IMR-90 (cell line): ENCODE results near the gene SCFD2. TPM values are rescaled to one million over a fixed set of nuclear protein-coding genes. Genes with fewer than 3 reads are reported as not detected.
A peak's percentile ranks its signal among the peaks of the same experiment; 100 is the strongest.

Source experiments
- ATAC-seq: fragments of 200-7000 bp; cut with Tn5 transposase; 2 replicates; pipeline ENCODE4 v1.9.1; 2020; ENCODE audit warnings: low read depth, mild to moderate bottlenecking, moderate library complexity
- BruUV-seq: library from RNA; stranded (reverse); fragments of 400-500 nt; replicated peaks from 2 replicates; lab custom pipeline; 2021; lab: Mats Ljungman, UMichigan
- CTCF ChIA-PET: fragments of 300-600 bp; formaldehyde crosslinking; extraction: SDS; loops from one replicate; lab custom pipeline; 2021; ENCODE audit warnings: antibody characterized with exemption; lab: Yijun Ruan, JAX
- POLR2A ChIA-PET: fragments of 300-600 bp; sonication (Branson Sonifier 250); formaldehyde crosslinking; loops from one replicate; lab custom pipeline; 2022; ENCODE audit warnings: antibody characterized with exemption; ENCODE audit not compliant: unreplicated experiment; lab: Charles Lee
- DNase-seq: peaks from one replicate; pipeline ENCODE4 v3.0.0; 2013
- H2AFZ ChIP-seq: replicated peaks from 2 replicates; pipeline ENCODE3; 2013; ENCODE audit warnings: low read length, mild to moderate bottlenecking; ENCODE audit not compliant: poor library complexity
- H2AK5ac ChIP-seq: 2 replicates; pipeline ENCODE4 v1.6.1; 2013; ENCODE audit warnings: low read depth, low read length, inconsistent platforms
- H2AK9ac ChIP-seq: replicated peaks from 2 replicates; pipeline ENCODE3; 2013; ENCODE audit warnings: mild to moderate bottlenecking, low read depth, low read length, moderate library complexity; ENCODE audit not compliant: poor library complexity
- H2BK120ac ChIP-seq: 2 replicates; pipeline ENCODE4 v1.6.1; 2013; ENCODE audit warnings: low read depth, low read length, inconsistent platforms
- H2BK15ac ChIP-seq: 3 replicates; pipeline ENCODE4 v1.6.1; 2013; ENCODE audit warnings: low read depth, low read length, inconsistent platforms
- H2BK20ac ChIP-seq: 2 replicates; pipeline ENCODE4 v1.6.1; 2013; ENCODE audit warnings: low read depth, mild to moderate bottlenecking, inconsistent platforms, low read length, moderate library complexity
- H2BK5ac ChIP-seq: 2 replicates; pipeline ENCODE4 v1.6.1; 2013; ENCODE audit warnings: mild to moderate bottlenecking, low read depth, low read length, inconsistent platforms; ENCODE audit not compliant: poor library complexity, severe bottlenecking
- H3K14ac ChIP-seq: replicated peaks from 2 replicates; pipeline ENCODE4 v1.6.1; 2013; ENCODE audit warnings: low read depth, low read length, inconsistent platforms
- H3K18ac ChIP-seq: 2 replicates; pipeline ENCODE4 v1.6.1; 2013; ENCODE audit warnings: low read depth, low read length, control low read depth
- H3K23ac ChIP-seq: 2 replicates; pipeline ENCODE4 v1.6.1; 2013; ENCODE audit warnings: low read depth, low read length, inconsistent platforms
- H3K27ac ChIP-seq: 2 replicates; pipeline ENCODE4 v1.5.1; 2013; ENCODE audit warnings: mild to moderate bottlenecking, control low read depth, low read length; ENCODE audit not compliant: insufficient read depth
- H3K27me3 ChIP-seq: 2 replicates; pipeline ENCODE4 v1.6.1; 2013; ENCODE audit warnings: low read length; ENCODE audit not compliant: control insufficient read depth, insufficient read depth
- H3K36me3 ChIP-seq: 2 replicates; pipeline ENCODE4 v1.6.1; 2013; ENCODE audit warnings: low read length, mixed read lengths; ENCODE audit not compliant: control insufficient read depth, insufficient read depth
- H3K4ac ChIP-seq: 2 replicates; pipeline ENCODE4 v1.6.1; 2013; ENCODE audit warnings: low read depth, low read length, inconsistent platforms
- H3K4me1 ChIP-seq: 2 replicates; pipeline ENCODE4 v1.6.1; 2013; ENCODE audit warnings: low read length, mixed read lengths; ENCODE audit not compliant: control insufficient read depth, insufficient read depth
- H3K4me2 ChIP-seq: 2 replicates; pipeline ENCODE4 v1.6.1; 2013; ENCODE audit warnings: low read depth, mild to moderate bottlenecking, control low read depth, low read length, moderate library complexity
- H3K4me3 ChIP-seq: 2 replicates; pipeline ENCODE4 v1.5.1; 2013; ENCODE audit warnings: low read depth, mild to moderate bottlenecking, control low read depth, low read length, moderate library complexity; ENCODE audit not compliant: insufficient read depth
- H3K56ac ChIP-seq: 2 replicates; pipeline ENCODE4 v1.6.1; 2013; ENCODE audit warnings: low read length, inconsistent platforms; ENCODE audit not compliant: insufficient read depth; ENCODE audit errors: extremely low read depth
- H3K79me1 ChIP-seq, 2 experiments: 2 replicates each; pipeline ENCODE4 v1.6.1; 2013; ENCODE audit warnings: low read length in 2 of 2, inconsistent platforms in 1 of 2, low read depth in 1 of 2
- H3K9ac ChIP-seq: 2 replicates; pipeline ENCODE4 v1.6.1; 2013; ENCODE audit warnings: low read depth, low read length, control low read depth
- H3K9me1 ChIP-seq: 2 replicates; pipeline ENCODE4 v1.6.1; 2013; ENCODE audit warnings: low read length, inconsistent platforms; ENCODE audit not compliant: insufficient read depth
- H3K9me3 ChIP-seq: 2 replicates; pipeline ENCODE4 v1.6.1; 2013; ENCODE audit warnings: low read length; ENCODE audit not compliant: control insufficient read depth, insufficient read depth
- H4K20me1 ChIP-seq: 2 replicates; pipeline ENCODE4 v1.6.1; 2013; ENCODE audit warnings: low read length, inconsistent platforms; ENCODE audit not compliant: insufficient read depth
- H4K5ac ChIP-seq: 2 replicates; pipeline ENCODE4 v1.6.1; 2013; ENCODE audit warnings: mild to moderate bottlenecking, low read depth, low read length, control low read depth
- H4K8ac ChIP-seq, 2 experiments: 2 replicates each; pipeline ENCODE4 v1.6.1; 2013; ENCODE audit warnings: low read depth in 2 of 2, low read length in 2 of 2, control low read depth in 1 of 2, inconsistent platforms in 1 of 2
- H4K91ac ChIP-seq: 2 replicates; pipeline ENCODE4 v1.6.1; 2013; ENCODE audit warnings: low read depth, low read length, inconsistent platforms; ENCODE audit not compliant: insufficient read depth
- MAFK ChIP-seq: IDR thresholded peaks from 2 replicates; pipeline ENCODE4 v1.6.1; 2012; ENCODE audit warnings: low read depth, low read length, improper control_type of control experiment
- MAZ ChIP-seq: IDR thresholded peaks from 2 replicates; pipeline ENCODE4 v1.6.1; 2012; ENCODE audit warnings: low read depth, mild to moderate bottlenecking, low read length, improper control_type of control experiment, moderate library complexity, borderline replicate concordance
- WGBS, 2 experiments: methylation state at CpG; one replicate each; pipeline versions ENCODE4 v1.1.5 to v1.1.7; 2013; ENCODE audit warnings: missing lambda C conversion rate in 2 of 2; ENCODE audit not compliant: insufficient read length in 1 of 2; ENCODE audit errors: extremely low coverage in 2 of 2; 5-methylcytosine and 5-hydroxymethylcytosine counted together
- dilution Hi-C: fragments of 300-500 bp; cut with HindIII; formaldehyde crosslinking; loops from one replicate; pipeline ENCODE4 v1.14.3; 2018; ENCODE audit warnings: low sequenced_read_pairs; ENCODE audit not compliant: unreplicated experiment
- in situ Hi-C: fragments of 300-500 bp; cut with MboI; formaldehyde crosslinking; loops from 3 replicates; pipeline ENCODE4 v1.14.3; 2019; ENCODE audit warnings: low sequenced_read_pairs, inconsistent platforms, mixed read lengths
- intact Hi-C: fragments of 100-400 bp; cut with micrococcal nuclease; formaldehyde crosslinking; loops from 2 replicates; pipeline ENCODE4 v1.10.0; 2022
- polyA plus RNA-seq, 3 experiments: library from polyadenylated mRNA; depleted of rRNA; stranded (reverse); fragments of >200 nt; gene quantifications; 2 replicates each; pipeline ENCODE4 v1.2.3, GENCODE V29; 2012; ENCODE audit warnings: low replicate concordance in 1 of 3
- total RNA-seq: library from RNA; depleted of rRNA; stranded (reverse); fragments of >200 nt; gene quantifications from 2 replicates; pipeline ENCODE4 v1.2.3, GENCODE V29; 2012

SCFD2 gene
- total and polyA plus RNA-seq, 2 of the 4 experiments (the other 2 are of a cell fraction): 18.9 to 62.4 TPM

- peak overlapping the region; percentile 51; the same call in 1 of the 2 replicates for H4K91ac ChIP-seq
- peak overlapping the region; percentile 35; the same call in 1 of the 2 replicates for H3K4ac ChIP-seq
- no TSS peak for BruUV-seq
- peak overlapping the region; percentile 69 for H2BK120ac ChIP-seq
- peak overlapping the region; percentile 92 for H3K18ac ChIP-seq
- CTCF ChIA-PET: interaction anchor here (0.9 kb wide), 1 partner anchor 174 kb away, joined by 4 read pairs; no protein-coding TSS in a partner anchor
- 0 out of 2 replicates have a peak, but pooled peaks cover 5% of the 10 kb centered on the region for H3K9me1 ChIP-seq
- TF ChIP-seq MAFK: peak; percentile 82
- no peak for TF ChIP-seq MAZ
- H4K5ac ChIP-seq: peak overlapping the region; percentile 86; the same call in 1 of the 2 replicates
- no peak overlapping the region for H2AK9ac ChIP-seq
- no peak overlapping the region for H3K4me3 ChIP-seq
- no peak overlapping the region for H3K56ac ChIP-seq
- H3K79me1 ChIP-seq: peaks cover 0 to 8% of the 10 kb centered on the region in 2 experiments; a peak in 2 of 4 replicates
- no peak overlapping the region; the same call in 1 of the 2 replicates for H3K4me2 ChIP-seq
- DNase-seq (peak; percentile 85), ATAC-seq (peak; percentile 43)
- H2AK5ac ChIP-seq: peak overlapping the region; percentile 60; the same call in 1 of the 2 replicates
- intact Hi-C loops: loop anchor here (5.0 kb wide), 1 partner anchor 69 kb away; no protein-coding TSS in a partner anchor
- WGBS, 2 experiments: no CpG with 5 or more reads among the region's 4 CpGs
- H3K27ac ChIP-seq: peak overlapping the region; percentile 32; the same call in 1 of the 2 replicates
- POLR2A ChIA-PET: interaction anchor here (0.7 kb wide), 1 partner anchor 142 kb away, joined by 3 read pairs; no protein-coding TSS in a partner anchor
- H3K36me3 ChIP-seq: no peaks in the 10 kb centered on the region
- H3K14ac ChIP-seq: peak overlapping the region; percentile 53; the same call in 1 of the 2 replicates
- H3K9me3 ChIP-seq: no peaks in the 10 kb centered on the region
- no peaks in the 10 kb centered on the region for H4K20me1 ChIP-seq
- peak overlapping the region; percentile 72 for H2BK20ac ChIP-seq
- peaks cover 12% of the 10 kb centered on the region; the same call in 1 of the 2 replicates for H3K4me1 ChIP-seq
- no peaks in the 10 kb centered on the region for H3K27me3 ChIP-seq
- H4K8ac ChIP-seq: peak overlapping the region in 1 of 2 experiments; percentile 68; a peak in 2 of 4 replicates
- peak overlapping the region; percentile 66; the same call in 1 of the 2 replicates for H3K23ac ChIP-seq
- in situ Hi-C loops: loop anchor here (25.0 kb wide), 2 partner anchors 526 to 726 kb away; no protein-coding TSS in a partner anchor
- H3K9ac ChIP-seq: no peak overlapping the region; the same call in 1 of the 2 replicates
- dilution Hi-C loops: no loop called here
- H2AFZ ChIP-seq: no peak overlapping the region
- peak overlapping the region; percentile 56 for H2BK5ac ChIP-seq
- peak overlapping the region; percentile 88; the same call in 2 of the 3 replicates for H2BK15ac ChIP-seq
These were observed 179.8 kb downstream of the SCFD2 start for GRCh38 chr4:53185869-53186585.
